HG02852 (cell line): Measurements from ENCODE around the gene TMEM266.

Source experiments
- ATAC-seq: cut with Tn5 transposase; IDR thresholded peaks from one replicate; pipeline ENCODE4 v1.9.1; 2021; ENCODE audit warnings: mild to moderate bottlenecking, moderate library complexity; ENCODE audit not compliant: unreplicated experiment

TMEM266 gene

DNA sequence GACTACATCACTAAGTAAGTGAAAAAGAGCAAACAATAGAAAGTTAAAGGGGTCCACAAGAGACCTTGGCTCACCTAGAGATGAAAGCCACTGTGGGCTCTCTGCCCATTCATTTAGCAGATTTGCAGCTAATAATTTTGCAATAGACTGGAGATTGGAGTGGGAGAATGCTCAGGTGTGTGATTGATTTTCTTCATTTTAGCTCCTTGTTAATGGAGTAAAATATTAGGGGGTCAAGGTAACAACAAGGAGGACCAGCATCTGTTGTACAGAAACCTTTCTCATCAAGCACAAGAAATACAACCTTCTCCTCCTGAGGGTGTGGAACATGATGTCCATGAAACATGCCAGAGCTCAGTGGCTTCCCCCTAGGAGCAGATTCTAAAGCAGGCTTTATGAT lies 63.2 kb downstream of the TMEM266 start:
- no peak for ATAC-seq

GRCh38 chr15:76127169-76127568 lies 67.4 kb downstream of the TMEM266 start:
- ATAC-seq = no peak

DNA sequence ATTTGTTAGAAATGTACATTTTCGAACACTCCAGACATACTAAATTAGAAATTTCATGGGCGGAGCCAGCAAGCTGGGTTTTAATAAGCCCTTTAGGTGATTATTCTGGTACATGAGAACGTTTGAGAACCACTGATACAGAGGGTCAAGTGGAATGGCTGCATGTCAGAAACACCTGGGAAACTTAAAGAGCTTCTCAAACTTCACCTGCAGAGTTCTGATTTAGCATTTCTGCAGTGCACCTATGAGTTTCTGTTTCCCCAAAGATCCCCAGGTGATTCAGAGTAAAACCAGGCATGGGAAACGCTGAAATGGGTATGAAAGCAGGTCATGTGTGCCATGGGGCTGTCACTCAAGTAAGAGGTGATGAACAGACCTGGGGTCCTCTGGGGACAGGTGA lies 68.1 kb downstream of the TMEM266 start:
- no peak for ATAC-seq

DNA sequence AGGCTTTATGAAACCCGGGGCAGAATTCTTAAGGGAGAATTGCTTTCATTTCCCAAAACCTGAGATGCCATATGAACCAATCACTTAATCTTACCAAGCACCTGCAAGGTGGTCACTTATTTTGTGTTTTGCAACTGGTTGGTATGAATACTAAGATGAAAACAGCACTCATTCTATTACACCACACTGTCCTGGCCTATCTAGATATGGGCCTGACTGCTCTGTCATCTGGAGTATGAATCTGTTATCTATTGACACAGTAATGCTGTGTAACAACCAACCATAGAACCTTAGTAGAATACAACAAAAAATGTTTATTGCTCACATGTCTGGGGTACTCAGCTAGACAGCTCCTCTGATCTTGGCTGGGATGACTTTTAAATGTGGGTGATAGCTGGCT lies 74.8 kb downstream of the TMEM266 start:
- no peak for ATAC-seq

- no peak for ATAC-seq
Measured at GRCh38 chr15:76135516-76135915, 75.7 kb downstream of the TMEM266 start.

GRCh38 chr15:76138436-76138835 lies 78.7 kb downstream of the TMEM266 start:
- ATAC-seq = no peak

DNA sequence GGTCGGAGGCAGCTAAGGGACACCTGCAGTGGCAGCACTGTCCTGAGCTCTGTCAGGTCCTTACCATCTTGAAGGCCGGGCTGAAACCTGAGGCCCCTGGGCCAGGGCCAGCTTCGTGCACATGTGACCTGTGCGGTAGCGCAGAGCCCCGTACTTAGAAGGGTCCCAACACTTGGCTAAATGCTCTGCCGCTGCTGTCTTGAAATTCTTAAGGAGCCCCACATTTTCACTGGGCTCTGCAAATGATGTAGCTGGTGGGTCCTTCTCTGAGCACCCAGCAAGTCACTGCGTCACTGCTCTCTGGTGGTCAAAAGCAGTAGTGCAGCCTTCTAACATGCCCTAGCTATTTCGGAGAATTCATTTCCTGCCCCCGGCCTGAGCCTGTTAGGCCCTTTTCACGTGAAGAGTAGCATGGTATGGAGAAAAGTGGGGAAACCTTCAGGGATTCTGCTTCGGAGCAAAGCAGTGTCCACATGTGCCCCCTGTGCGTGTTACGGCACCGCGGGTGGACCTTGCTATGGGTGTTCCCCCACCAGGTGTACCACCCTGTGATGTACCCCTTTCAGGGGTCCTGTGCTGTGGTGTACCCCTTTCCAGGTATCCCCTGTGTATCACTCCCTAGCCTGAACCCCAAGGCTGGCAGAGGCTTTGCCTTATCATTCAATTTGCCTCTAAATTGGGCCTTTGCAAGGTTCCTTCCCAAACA lies 79.7 kb downstream of the TMEM266 start:
- peak; percentile 61 for ATAC-seq

GRCh38 chr15:76140074-76140464 lies 80.3 kb downstream of the TMEM266 start:
- no peak for ATAC-seq

DNA sequence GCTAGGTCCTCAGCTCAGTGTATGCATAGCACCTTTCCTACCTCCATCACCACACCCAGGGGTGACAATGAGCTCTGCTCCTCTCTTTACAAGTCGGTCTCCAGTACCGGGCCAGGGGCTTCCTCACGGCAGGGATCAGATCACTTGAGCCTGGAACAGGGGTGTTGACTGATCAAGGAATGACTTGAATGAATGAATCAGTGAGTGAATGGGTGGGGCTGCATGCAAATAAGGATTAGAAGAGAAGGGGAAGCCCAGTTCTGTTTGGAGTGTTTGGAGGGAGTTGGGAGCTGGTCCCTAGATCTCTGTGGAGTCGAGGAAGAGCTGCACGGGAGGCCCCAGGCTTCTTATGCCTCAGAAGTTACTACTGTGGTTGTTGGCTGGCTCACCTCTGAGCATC lies 87.0 kb downstream of the TMEM266 start:
- ATAC-seq = no peak

- peak; percentile 49 for ATAC-seq
Measured at GRCh38 chr15:76147906-76148570, 88.3 kb downstream of the TMEM266 start.

DNA sequence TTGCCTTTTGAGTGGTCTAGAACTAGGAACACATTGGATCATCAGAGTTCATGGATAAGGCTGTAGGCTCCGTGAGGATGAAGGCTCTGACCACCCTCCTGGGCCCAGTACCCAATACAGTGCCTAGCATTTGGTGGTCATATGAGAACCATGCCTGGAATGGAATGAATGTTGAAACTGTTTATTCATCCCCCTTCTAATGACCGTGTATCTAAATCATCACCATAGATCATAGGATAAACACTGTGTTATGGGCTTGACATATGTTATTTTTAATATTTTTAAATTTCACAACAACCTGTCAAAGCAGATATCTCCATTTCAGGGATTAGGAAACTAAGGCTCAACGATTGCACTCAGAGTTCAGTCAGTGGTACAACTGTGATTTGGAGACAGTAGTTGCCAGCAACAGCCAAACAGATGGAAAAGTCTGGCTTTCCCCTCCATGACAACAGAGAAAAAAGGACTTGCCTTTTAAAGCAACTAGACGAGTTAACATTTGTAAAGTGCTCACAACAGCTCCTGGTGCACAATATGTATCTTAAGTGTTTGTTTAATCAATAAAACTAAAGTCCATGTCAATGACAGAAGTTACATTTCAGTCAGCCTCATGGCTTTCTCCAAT lies 89.6 kb downstream of the TMEM266 start:
- no peak for ATAC-seq

DNA sequence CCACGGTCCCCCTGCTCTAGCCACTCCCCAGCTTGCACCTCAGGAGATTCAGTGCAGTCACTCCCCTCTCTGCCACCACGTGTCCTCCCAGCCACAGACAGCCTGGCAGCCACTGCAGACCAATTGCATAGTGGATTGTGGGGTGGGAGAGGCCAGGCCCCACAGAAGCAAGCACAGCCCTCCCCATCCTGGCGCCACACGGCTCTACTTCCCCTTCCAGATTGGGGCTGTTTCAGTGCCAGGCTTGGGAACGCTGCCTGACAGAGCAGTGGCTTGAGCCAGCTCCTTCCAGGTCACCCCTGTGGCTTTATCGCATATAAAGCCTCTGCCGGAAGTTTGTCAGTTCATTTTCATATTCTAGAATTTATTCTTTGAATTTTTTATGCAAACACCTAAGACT lies 90.7 kb downstream of the TMEM266 start:
- ATAC-seq = peak; percentile 15

DNA sequence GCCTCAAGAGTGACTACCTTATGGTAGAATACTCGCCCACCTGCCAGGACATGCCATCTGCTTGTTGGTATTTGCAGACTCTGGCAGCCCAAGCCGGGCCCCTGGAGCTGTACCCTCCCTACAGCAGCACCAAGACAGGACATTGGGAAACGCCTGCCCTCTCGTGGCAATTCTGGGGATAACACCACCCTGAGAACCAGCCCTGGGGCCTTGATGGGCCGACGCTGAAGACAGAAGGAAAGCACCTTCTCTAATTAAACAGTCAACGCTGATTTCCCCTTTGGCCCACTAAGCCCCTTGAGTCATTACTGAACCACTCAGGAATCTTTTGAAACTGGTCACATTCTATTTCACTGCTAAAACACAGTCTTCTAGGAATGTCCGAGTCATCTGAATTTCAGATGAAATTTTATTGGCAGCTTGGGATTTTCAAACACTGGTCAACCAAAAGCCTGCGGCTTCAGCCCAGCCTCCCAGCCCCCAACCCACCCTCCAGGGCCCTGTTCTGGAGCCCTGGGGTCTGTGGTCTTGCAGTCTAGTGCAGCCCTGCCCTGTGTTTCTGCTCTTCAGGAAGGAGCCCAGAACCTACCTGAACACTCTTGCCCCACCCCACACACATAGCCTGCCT lies 91.3 kb downstream of the TMEM266 start:
- ATAC-seq = peak; percentile 75

GRCh38 chr15:76151599-76151974 lies 91.8 kb downstream of the TMEM266 start:
- no peak for ATAC-seq

DNA sequence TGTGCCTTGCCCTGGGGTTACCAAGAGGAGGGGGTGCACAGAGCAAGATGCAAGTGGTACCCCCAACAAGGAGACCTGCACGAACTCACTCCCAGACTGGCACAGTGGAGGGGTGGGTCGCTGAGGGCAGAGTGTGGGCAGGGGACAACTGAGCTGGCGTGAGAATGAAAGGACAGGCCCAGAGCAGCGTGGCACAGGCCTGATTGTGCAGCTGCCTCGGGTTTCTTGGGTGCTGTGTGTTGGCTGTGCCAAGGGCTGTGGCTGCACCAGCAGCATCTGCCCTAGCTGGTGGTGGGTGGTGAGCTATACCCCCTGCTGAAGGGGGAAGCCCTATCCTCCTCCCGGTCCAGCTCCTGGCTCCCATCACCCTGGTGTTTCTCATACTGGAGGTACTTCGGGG lies 92.4 kb downstream of the TMEM266 start:
- ATAC-seq = no peak

DNA sequence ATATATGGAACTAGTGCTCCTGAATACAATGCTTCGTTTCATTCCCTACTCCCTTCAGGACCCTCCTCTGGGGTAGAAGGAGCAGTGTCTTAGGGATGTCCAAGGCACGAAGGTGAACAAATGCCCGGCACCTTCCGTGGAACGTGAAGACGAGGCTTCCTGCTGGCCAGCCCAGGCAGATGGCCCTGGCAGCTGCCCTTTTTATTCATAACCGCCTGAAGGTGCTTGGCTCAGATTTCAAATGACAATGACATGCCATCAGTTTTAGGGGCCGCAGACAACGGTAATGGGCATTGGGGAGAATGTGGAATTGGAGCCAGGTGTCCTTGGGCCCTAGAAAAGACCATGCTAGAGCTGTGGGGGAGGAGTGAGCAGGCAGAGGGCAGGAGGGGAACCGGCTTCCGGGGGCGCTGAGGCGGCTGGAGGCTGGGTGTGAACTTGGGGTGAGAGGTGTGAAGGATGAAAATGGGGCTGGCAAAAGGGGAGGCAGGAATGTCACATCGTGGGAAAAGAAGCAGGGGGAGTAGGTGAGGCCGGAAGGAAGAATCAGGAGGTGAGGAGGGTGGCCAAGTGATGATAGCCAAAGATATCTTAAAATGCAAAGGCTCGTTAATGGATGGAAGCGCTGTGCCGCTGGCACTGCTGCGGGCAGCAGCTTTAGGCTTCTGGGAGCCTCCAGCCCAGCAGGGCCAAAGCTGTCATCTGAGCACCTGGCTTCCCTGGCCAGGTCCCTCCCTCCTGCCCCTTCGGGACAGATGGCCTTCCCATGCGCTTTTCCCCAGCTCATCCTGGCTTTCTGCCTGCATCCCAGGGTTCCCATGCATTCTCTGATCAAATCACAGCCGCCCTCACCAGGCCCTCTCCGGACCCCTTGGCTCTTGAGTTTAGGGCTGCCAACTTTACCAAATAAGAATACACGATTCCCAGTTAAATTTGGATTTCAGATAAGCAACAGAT lies 93.7 kb downstream of the TMEM266 start:
- no peak for ATAC-seq

DNA sequence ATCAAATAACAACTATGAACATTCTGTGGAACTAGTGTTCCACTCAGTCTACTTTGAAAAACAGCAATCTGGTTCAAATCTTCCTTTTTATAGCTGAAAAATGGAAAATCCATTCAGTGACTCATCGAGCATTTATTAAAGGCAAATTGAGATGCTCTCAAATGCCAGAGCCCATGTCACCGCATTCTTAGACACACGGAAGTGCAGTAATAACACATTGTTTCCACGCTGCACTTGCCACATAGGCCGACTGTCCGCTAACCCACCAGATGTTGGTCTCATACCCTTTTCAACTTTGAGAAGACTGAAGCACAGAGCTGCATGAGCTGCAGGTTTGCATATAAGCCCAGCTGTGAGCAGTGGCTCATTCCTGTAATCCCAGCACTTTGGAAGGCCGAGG lies 95.9 kb downstream of the TMEM266 start:
- ATAC-seq = no peak

DNA sequence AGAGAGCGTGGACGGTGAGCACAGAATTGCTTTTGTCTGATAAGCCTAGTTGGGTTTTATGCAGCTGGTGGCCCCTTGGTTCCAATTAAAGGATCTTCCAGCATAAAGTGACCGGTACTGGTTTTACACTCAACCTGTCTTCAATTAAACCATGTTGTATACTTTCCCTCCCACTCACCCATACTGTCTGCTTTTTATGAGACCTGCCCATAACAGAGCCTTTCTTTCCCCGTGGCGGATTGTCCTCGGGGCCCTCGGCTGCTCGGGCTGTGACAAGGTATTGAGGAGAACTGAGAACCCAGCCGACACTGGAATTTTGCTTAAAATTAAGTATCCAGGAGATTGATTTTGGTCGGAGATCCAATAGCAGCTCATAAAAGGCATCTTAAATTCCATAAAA lies 98.4 kb downstream of the TMEM266 start:
- ATAC-seq = no peak

GRCh38 chr15:76158815-76159214 lies 99.0 kb downstream of the TMEM266 start:
- ATAC-seq = no peak

- no peak for ATAC-seq
Measured at GRCh38 chr15:76159282-76159681, 99.5 kb downstream of the TMEM266 start.
